ENCODE measurements around the gene NTM. TPM values are rescaled to one million over a fixed set of nuclear protein-coding genes. Genes with fewer than 3 reads are reported as not detected.
A peak's percentile ranks its signal among the peaks of the same experiment; 100 is the strongest.
"Not testable (repeated sequence)": the region's sequence is repeated elsewhere in the genome, so short reads cannot be mapped to it uniquely, and the experiment has no call there.

The NTM gene
- total RNA-seq, 4 donors from 2014 or later = 1.4 to 2.8 (median 1.7) TPM

GRCh38 chr11:132062541-132062940 lies 692.1 kb downstream of the NTM start:
- no peaks in the 10 kb centered on the region for H3K36me3 ChIP-seq
- no peak overlapping the region for H3K27ac ChIP-seq
- TF ChIP-seq CTCF (IDR thresholded peaks at IDR 0.05) (no peak), POLR2A (IDR thresholded peaks at IDR 0.05) (no peak)
- no peak overlapping the region for H3K4me3 ChIP-seq
- no peaks in the 10 kb centered on the region for H3K27me3 ChIP-seq
- no peaks in the 10 kb centered on the region for H3K4me1 ChIP-seq
- no peaks in the 10 kb centered on the region for H3K9me3 ChIP-seq
- no peak for DNase-seq

- Histone ChIP-seq H3K4me1 (no peaks in the 10 kb centered on the region), H3K27me3 (no peaks in the 10 kb centered on the region), H3K9me3 (no peaks in the 10 kb centered on the region), H3K4me3 (no peak overlapping the region), H3K27ac (peak overlapping the region in 1 of 4 donors; percentile 11), H3K36me3 (no peaks in the 10 kb centered on the region)
- no peak for DNase-seq
- TF ChIP-seq POLR2A (IDR thresholded peaks at IDR 0.05) (no peak), CTCF (IDR thresholded peaks at IDR 0.05) (no peak)
These were observed 694.7 kb downstream of the NTM start for GRCh38 chr11:132064987-132065620.

- Histone ChIP-seq H3K27me3 (no peaks in the 10 kb centered on the region), H3K9me3 (no peaks in the 10 kb centered on the region), H3K4me1 (no peaks in the 10 kb centered on the region), H3K4me3 (no peak overlapping the region), H3K27ac (no peak overlapping the region), H3K36me3 (no peaks in the 10 kb centered on the region)
- TF ChIP-seq CTCF (IDR thresholded peaks at IDR 0.05) (no peak), POLR2A (IDR thresholded peaks at IDR 0.05) (no peak)
- DNase-seq = no peak
These were observed 698.1 kb downstream of the NTM start for GRCh38 chr11:132068556-132068955.

GRCh38 chr11:132069593-132069992 lies 699.2 kb downstream of the NTM start:
- H3K9me3 ChIP-seq, DNase-seq, H3K27me3 ChIP-seq, H3K4me3 ChIP-seq, H3K36me3 ChIP-seq, H3K27ac ChIP-seq, H3K4me1 ChIP-seq: not testable (repeated sequence)

- H3K27me3 ChIP-seq, H3K4me3 ChIP-seq, H3K9me3 ChIP-seq, DNase-seq, H3K27ac ChIP-seq, H3K4me1 ChIP-seq, H3K36me3 ChIP-seq: not testable (repeated sequence)
These were observed 700.5 kb downstream of the NTM start for GRCh38 chr11:132070907-132071306.

- H3K27ac ChIP-seq = peak overlapping the region in 2 of 4 donors; percentile 15 to 46
- no peaks in the 10 kb centered on the region for H3K36me3 ChIP-seq
- H3K27me3 ChIP-seq = no peaks in the 10 kb centered on the region
These were observed 701.8 kb downstream of the NTM start for GRCh38 chr11:132072044-132072857.

More at GRCh38 chr11:132072044-132072857, 701.8 kb downstream of the NTM start:
- no peak for TF ChIP-seq CTCF (IDR thresholded peaks at IDR 0.05)
- TF ChIP-seq POLR2A (IDR thresholded peaks at IDR 0.05) = no peak
- Histone ChIP-seq H3K9me3 (no peaks in the 10 kb centered on the region), H3K4me3 (no peak overlapping the region), H3K4me1 (no peaks in the 10 kb centered on the region)
- DNase-seq = no peak

Measured in Peyer's patch (tissue), 4 donors.